OCI-LY7 (cell line): ENCODE data around the gene GMDS. TPM values are rescaled to one million over a fixed set of nuclear protein-coding genes. Genes with fewer than 3 reads are reported as not detected.

Experiments
- BruUV-seq: library from RNA; stranded (reverse); fragments of 400-500 nt; replicated peaks from 2 replicates; lab custom pipeline; 2021; lab: Mats Ljungman, UMichigan
- CTCF ChIA-PET: fragments of 300-600 bp; sonication (Branson Sonifier 250); formaldehyde crosslinking; loops from one replicate; lab custom pipeline; 2022; ENCODE audit warnings: antibody characterized with exemption; ENCODE audit not compliant: unreplicated experiment; lab: Charles Lee
- POLR2A ChIA-PET: fragments of 300-600 bp; sonication (Branson Sonifier 250); formaldehyde crosslinking; loops from one replicate; lab custom pipeline; 2022; ENCODE audit warnings: antibody characterized with exemption; lab: Charles Lee
- DNase-seq: peaks from one replicate; pipeline ENCODE4 v3.0.0-alpha.2; 2015; ENCODE audit warnings: low spot score
- H2AFZ ChIP-seq: fragments of 200-600 bp; sonication (generic), shearing (Covaris generic); 2 replicates; pipeline ENCODE4 v1.6.1; 2014; ENCODE audit warnings: mild to moderate bottlenecking, antibody characterized with exemption, low read length, moderate library complexity
- H3K27ac ChIP-seq: fragments of 200-600 bp; sonication (generic); 2 replicates; pipeline ENCODE4 v1.5.1; 2014; ENCODE audit warnings: mixed run types, low read depth, mild to moderate bottlenecking, moderate library complexity, low read length, inconsistent platforms; ENCODE audit not compliant: poor library complexity, severe bottlenecking
- H3K36me3 ChIP-seq: fragments of 200-600 bp; sonication (generic); 2 replicates; pipeline ENCODE4 v1.6.1; 2014; ENCODE audit warnings: mild to moderate bottlenecking, antibody characterized with exemption, low read length, moderate library complexity, mixed read lengths; ENCODE audit not compliant: insufficient read depth
- H3K4me1 ChIP-seq: fragments of 200-600 bp; sonication (generic); 2 replicates; pipeline ENCODE4 v1.5.1; 2014; ENCODE audit warnings: mild to moderate bottlenecking, low read length; ENCODE audit not compliant: insufficient read depth, poor library complexity, severe bottlenecking
- H3K4me2 ChIP-seq: fragments of 200-600 bp; sonication (generic); 2 replicates; pipeline ENCODE4 v1.6.1; 2014; ENCODE audit warnings: mild to moderate bottlenecking, low read length
- H3K4me3 ChIP-seq: fragments of 200-600 bp; sonication (generic); 2 replicates; pipeline ENCODE4 v1.5.1; 2014; ENCODE audit warnings: mild to moderate bottlenecking, low read depth, low read length; ENCODE audit not compliant: poor library complexity, severe bottlenecking
- H3K79me2 ChIP-seq: fragments of 200-600 bp; sonication (generic); 2 replicates; pipeline ENCODE4 v1.6.1; 2016; ENCODE audit warnings: low read depth, mild to moderate bottlenecking, low read length, moderate library complexity, mixed read lengths; ENCODE audit not compliant: insufficient read depth
- H3K9me2 ChIP-seq: fragments of 200-600 bp; sonication (generic); 2 replicates; pipeline ENCODE4 v1.6.1; 2016; ENCODE audit warnings: mild to moderate bottlenecking, low read length, mixed read lengths; ENCODE audit not compliant: insufficient read depth
- H3K9me3 ChIP-seq: fragments of 200-600 bp; sonication (generic); 2 replicates; pipeline ENCODE4 v1.6.1; 2014; ENCODE audit warnings: mild to moderate bottlenecking, mixed run types, low read length, mixed read lengths
- H4K20me1 ChIP-seq: fragments of 200-600 bp; sonication (generic); 2 replicates; pipeline ENCODE4 v1.6.1; 2014; ENCODE audit warnings: mild to moderate bottlenecking, antibody characterized with exemption, low read length, moderate library complexity, mixed read lengths; ENCODE audit not compliant: insufficient read depth
- EZH2phosphoT487 ChIP-seq: fragments of 200-600 bp; sonication (generic); IDR thresholded peaks from 2 replicates; pipeline ENCODE4 v1.6.1; 2018; ENCODE audit warnings: low read depth, borderline replicate concordance, mild to moderate bottlenecking, mixed run types, antibody characterized with exemption, low read length, moderate library complexity, mixed read lengths
- intact Hi-C: fragments of 100-400 bp; cut with micrococcal nuclease; formaldehyde crosslinking; loops from one replicate; pipeline ENCODE4 v1.10.0; 2022; ENCODE audit not compliant: unreplicated experiment
- total RNA-seq, 2 experiments: library from RNA; depleted of rRNA in 1 of 2; stranded (reverse); fragments of >200 nt in 1 of 2; shearing (Covaris generic) in 1 of 2; gene quantifications; 2 replicates each; pipeline ENCODE4 v1.2.3, GENCODE V29; 2014 to 2022
- TF ChIP-seq, protein P1 (sequence below): fragments of 200-600 bp; sonication (generic); conservative IDR thresholded peaks from 2 replicates; pipeline ENCODE4 v1.5.1; 2014; ENCODE audit warnings: mild to moderate bottlenecking, antibody characterized with exemption, low read length, moderate library complexity, mixed read lengths

The GMDS gene
- total RNA-seq, 2 experiments from 2014 or later = 9.9 to 26.8 TPM

GRCh38 chr6:1600764-1601157, 644.6 kb downstream of the GMDS start:
- Histone ChIP-seq H3K36me3 (no peaks in the 10 kb centered on the region), H4K20me1 (no peaks in the 10 kb centered on the region), H2AFZ (no peak overlapping the region), H3K9me3 (no peaks in the 10 kb centered on the region), H3K27ac (no peak overlapping the region), H3K4me1 (no peaks in the 10 kb centered on the region), H3K9me2 (no peaks in the 10 kb centered on the region), H3K4me3 (no peak overlapping the region), H3K79me2 (no peaks in the 10 kb centered on the region), H3K4me2 (no peak overlapping the region)
- intact Hi-C loops = loop anchor here (10.0 kb wide), 1 partner anchor 844 kb away; no protein-coding TSS in a partner anchor
- CTCF ChIA-PET = no interaction called here
- POLR2A ChIA-PET = interaction anchor here (0.6 kb wide), 1 partner anchor 280 kb away, joined by 5 read pairs; no protein-coding TSS in a partner anchor
- BruUV-seq = no TSS peak
- TF ChIP-seq, protein P1, sequence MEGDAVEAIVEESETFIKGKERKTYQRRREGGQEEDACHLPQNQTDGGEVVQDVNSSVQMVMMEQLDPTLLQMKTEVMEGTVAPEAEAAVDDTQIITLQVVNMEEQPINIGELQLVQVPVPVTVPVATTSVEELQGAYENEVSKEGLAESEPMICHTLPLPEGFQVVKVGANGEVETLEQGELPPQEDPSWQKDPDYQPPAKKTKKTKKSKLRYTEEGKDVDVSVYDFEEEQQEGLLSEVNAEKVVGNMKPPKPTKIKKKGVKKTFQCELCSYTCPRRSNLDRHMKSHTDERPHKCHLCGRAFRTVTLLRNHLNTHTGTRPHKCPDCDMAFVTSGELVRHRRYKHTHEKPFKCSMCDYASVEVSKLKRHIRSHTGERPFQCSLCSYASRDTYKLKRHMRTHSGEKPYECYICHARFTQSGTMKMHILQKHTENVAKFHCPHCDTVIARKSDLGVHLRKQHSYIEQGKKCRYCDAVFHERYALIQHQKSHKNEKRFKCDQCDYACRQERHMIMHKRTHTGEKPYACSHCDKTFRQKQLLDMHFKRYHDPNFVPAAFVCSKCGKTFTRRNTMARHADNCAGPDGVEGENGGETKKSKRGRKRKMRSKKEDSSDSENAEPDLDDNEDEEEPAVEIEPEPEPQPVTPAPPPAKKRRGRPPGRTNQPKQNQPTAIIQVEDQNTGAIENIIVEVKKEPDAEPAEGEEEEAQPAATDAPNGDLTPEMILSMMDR = no peak
- no peak for TF ChIP-seq EZH2phosphoT487
- DNase-seq = no peak

GRCh38 chr6:1600063-1600763, 645.2 kb downstream of the GMDS start:
- POLR2A ChIA-PET = interaction anchor here (0.6 kb wide), 1 partner anchor 280 kb away, joined by 5 read pairs; no protein-coding TSS in a partner anchor
- no peak for TF ChIP-seq EZH2phosphoT487
- TF ChIP-seq, protein P1 = no peak
- no TSS peak for BruUV-seq
- no peaks in the 10 kb centered on the region for H4K20me1 ChIP-seq
- no peak overlapping the region for H3K27ac ChIP-seq
- CTCF ChIA-PET = interaction anchor here (0.6 kb wide), 1 partner anchor 44 kb away, joined by 4 read pairs; no protein-coding TSS in a partner anchor
- no peak overlapping the region for H2AFZ ChIP-seq
- H3K36me3 ChIP-seq = no peaks in the 10 kb centered on the region
- H3K4me2 ChIP-seq = no peak overlapping the region
- H3K4me1 ChIP-seq = no peaks in the 10 kb centered on the region
- H3K79me2 ChIP-seq = no peaks in the 10 kb centered on the region
- H3K9me3 ChIP-seq = no peaks in the 10 kb centered on the region
- intact Hi-C loops = loop anchor here (10.0 kb wide), 1 partner anchor 845 kb away; no protein-coding TSS in a partner anchor
- no peak overlapping the region for H3K4me3 ChIP-seq
- no peak for DNase-seq
- H3K9me2 ChIP-seq = no peaks in the 10 kb centered on the region

DNA sequence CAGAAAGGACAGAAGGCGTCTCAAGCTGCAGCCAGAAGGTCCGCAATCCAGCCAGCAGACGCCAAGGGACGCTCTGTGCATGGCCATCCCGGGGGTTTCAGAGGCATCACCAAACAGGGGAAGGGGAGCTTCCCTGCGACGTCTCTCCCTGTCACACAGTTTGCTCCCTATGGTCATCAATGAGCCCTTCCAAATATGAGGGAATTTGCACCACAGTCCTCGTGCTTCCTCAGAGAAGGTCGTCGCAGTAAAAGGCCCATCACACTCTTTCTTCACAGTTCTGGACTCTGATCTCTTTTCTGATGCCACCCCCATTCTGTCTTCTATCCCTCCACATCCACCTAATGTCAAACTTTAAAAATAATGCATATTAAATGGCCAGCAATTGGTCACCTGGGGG, 645.9 kb downstream of the GMDS start:
- Histone ChIP-seq H3K4me2 (no peak overlapping the region), H3K9me3 (no peaks in the 10 kb centered on the region), H4K20me1 (no peaks in the 10 kb centered on the region), H3K79me2 (no peaks in the 10 kb centered on the region), H3K9me2 (no peaks in the 10 kb centered on the region), H3K36me3 (no peaks in the 10 kb centered on the region), H3K27ac (no peak overlapping the region), H3K4me3 (no peak overlapping the region), H3K4me1 (no peaks in the 10 kb centered on the region), H2AFZ (no peak overlapping the region)
- POLR2A ChIA-PET = no interaction called here
- no TSS peak for BruUV-seq
- CTCF ChIA-PET = no interaction called here
- intact Hi-C loops = loop anchor here (5.0 kb wide), 1 partner anchor 1033 kb away; no protein-coding TSS in a partner anchor
- TF ChIP-seq EZH2phosphoT487 = no peak
- TF ChIP-seq, protein P1 = no peak
- no peak for DNase-seq
